HG02610 (cell line): Measurements from ENCODE around the gene TF.

Experiments used
- ATAC-seq: cut with Tn5 transposase; IDR thresholded peaks from one replicate; pipeline ENCODE4 v1.9.1; 2021; ENCODE audit warnings: mild to moderate bottlenecking, moderate library complexity; ENCODE audit not compliant: unreplicated experiment

TF gene

DNA sequence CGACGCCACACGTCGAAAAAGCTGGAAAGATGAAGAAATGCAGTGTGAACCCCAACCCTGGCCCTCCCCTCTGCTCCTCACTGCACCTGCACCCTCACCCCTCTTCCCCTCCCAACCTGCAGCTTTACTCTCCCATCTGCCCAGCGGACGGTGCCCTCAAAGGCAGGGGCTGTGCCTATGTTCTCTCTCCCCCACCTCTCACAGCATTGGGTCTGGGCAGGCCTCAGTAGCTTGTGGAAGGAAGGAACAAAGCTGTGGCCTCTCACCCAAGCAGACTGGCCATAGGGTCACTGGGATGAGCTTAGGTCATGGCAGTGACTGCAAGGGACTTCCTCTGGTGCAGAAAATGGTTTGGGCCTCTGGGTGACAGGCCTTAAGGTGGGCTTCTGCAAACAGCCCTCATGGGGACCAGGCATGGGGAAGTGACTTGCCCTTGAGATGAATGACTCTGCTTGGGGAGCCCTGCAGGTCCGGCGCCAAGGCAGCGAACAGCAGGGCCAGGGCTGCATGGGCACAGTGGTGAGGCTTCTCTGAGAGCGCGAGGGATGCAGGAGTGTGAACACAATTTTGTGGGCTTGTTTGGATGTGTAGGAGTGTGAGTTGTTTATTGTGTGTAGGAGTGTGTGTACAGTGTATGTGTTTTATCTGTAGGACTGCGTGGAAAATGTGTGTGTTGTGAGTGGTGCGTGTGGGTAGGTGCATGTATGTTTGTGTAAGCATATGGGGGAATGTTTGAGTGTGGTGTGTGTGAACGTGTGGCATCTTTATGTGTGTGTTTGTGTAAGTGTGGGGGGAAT is 88.6 kb downstream of the TF start:
- no peak for ATAC-seq

DNA sequence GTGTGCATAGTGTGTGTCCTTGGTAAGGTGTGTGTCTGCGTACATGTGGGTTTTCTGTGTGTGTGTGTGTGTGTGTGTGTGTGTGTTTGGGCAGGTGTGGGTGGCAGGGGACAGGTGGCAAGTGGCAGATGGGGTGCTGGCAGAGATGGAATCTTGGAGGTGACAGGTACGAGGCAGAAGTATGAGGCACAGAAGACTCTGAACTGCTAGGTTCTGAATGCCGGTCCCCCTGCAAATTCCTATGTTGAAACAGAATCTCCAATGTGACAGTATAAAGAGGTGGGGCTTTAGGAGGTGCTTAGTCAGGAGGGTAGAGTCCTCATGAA is 89.2 kb downstream of the TF start:
- no peak for ATAC-seq

DNA sequence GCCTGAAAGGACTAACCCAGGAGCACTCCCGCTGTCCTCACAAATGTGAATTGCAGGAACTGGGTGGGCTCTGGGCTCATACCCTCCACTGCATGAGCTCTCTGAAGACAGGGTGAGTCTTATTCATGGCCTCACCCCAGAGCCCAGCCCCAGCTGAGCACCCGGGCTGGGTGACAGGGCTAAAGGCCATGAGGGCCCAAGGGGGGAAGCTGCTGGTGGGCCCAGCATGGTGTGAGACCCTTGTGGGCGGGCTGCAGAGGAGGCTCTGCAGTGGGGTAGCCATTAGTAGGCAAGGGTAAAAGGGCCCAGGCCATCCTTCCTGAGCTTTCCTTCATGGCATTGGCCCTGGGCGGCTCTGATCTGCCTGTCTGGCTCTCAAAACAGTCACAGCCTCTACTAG is 89.8 kb downstream of the TF start:
- no peak for ATAC-seq

DNA sequence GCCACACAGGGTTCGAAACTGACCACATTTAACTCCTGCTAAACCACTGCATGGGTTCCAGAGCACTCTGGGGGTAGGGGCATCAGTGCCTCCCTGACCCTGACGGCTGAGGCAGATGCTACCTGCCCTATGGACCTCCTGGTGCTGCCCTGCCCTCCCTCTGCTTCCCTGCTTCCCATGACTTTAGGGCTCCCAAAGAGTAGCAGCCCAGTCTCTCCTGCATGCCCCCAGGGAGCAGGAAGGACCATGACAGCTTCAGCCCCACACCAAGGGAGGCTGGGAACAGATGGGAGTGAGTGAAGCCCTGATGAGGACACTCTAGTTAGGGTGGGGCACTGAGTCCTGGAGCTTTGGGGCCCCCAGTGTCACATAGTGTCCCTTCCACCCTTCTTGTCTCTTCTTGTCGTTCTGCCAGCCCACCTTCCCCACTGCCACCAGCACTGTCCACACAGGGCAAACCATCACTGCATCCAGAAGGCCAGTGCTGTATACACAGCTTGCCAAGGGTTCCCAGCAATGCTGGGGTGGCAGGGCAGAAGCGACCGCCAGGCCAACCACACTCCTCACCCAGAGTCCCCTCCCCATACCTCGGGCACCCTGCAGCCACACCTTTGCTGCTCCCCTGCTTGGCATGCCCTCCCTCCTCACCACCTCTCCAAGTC is 90.4 kb downstream of the TF start:
- no peak for ATAC-seq

DNA sequence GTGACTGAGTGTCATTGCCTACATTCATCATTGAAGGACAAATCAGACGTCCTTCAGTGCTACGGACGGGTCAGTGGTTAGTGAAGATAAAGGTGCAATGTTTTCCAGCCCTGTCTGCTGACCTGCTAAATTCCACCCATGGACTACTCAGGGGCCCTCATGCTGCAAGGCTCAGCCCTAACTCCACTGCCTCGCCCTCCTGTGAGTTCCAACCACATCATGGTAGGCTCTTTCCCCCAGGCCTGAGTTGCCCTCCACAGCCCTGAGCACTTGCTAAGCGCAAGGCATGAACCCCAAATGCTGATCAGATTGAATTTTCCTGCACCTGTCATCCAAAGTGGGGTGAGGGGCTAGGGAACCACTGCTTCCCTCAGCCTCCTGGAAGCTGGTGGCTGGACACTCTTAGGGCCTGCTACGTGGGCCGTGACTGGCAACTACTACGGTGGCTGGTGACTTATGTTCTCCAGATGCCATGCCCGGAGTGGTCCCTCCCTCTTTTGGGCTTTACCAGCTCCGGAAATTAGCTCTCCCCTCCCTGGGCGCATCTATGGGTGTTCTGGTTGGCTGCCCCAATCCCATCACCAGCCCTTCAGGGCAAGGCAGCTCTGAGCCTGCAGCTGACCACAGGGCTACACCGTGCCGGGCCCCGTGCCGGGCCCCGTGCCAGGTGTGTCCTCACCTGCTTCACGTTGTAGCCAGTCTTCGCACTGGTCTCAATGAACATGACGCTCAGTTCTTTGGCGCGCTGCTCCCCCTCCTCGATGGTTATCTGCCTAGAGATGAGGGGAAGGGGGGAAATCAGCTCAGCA is 91.5 kb downstream of the TF start:
- no peak for ATAC-seq

DNA sequence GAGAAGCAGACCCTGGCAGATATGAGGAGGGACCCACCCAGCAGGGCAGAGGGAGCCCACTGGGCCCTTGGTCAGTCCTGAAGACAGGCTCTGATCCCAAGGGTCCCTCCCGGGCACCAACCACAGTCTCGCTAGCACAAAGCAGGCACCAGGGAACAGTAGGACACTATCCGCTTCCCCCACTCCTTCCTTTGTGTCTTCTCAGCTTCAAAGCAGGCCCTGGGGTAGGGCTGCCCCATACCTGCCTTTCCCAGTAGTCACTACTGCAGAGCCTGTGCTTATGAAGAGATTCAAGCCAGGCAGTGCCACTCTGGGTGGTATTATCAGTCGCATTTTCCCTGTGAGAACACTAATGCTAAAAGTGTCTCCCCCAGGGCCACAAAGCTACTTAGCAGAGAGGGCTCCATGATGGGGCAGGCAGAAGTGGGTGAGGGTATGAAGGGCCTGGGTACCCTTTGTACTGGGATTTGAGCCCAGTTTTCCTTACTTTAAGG is 92.2 kb downstream of the TF start:
- no peak for ATAC-seq

DNA sequence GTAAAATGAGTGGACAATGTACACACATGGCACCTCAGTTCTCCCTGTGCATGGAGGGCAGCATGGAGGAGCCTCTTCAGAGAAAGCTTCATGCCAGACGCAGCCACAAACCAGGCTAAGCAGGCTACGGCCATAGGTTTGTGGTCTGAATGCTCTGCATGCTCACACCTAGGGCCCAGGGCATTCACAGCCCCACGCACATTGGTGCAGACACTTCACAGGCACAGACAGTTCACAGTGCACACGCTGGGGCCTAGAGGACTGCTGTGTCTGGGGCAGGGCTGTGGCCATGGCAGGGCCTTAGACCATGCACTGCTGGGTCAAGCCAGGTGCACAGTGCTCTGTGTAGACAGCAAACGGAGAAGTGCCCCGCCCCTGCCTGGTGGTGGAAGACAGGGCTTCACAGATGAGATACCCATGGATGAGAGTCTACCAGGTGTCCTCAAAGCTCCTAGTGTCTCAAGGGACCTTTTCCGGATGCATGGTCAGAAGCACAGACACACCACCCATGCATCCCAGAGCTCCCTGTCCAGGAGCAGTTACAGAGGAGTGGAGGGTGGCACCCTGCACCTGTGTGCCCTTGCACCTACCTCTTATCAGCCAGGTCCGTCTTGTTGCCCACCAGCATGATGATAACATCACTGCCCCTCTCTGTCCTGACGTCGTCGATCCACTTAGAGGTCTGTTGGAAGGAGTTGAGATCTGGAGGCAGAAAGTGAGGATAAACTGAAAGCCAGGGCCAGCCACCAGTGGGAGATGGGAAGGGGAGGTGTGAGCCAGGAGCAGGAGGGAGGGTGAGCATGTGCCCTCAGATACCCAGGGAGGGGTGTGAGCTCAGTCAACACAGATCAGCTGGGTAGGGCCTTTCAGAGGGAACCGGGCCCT is 93.0 kb downstream of the TF start:
- ATAC-seq = no peak

DNA sequence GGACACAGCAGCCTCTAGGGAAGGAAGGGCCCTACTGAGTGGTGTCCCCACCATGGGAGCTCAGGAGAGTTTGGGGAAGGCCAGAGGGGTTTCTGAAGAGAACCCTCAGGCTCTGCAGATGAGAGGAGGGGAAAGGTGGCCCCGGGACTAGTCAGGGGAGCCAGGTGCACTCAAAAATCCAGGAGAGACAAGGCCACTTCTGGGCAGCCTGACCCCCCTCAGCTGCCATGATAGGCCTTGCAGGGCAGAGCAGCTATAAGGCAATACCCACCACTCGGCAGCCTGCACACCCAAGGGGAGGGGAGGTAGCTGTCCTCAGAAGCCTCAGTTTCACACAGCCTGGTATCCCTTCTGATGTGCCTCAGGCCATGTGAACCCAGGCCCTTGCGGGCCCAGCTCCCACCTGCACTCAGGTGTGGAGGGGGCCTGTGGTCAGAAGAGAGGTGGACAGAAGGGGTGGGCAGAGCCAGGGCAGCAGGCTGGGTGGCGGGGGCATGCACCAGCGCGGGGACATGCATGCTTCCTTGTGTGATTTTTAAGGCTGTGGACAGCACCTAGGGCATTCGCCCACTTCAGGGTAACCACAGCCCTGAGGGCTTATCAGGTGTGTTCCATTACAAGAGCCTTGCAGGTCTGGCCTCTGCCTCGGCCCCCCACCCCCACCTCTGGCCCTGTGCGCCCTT is 94.0 kb downstream of the TF start:
- no peak for ATAC-seq

DNA sequence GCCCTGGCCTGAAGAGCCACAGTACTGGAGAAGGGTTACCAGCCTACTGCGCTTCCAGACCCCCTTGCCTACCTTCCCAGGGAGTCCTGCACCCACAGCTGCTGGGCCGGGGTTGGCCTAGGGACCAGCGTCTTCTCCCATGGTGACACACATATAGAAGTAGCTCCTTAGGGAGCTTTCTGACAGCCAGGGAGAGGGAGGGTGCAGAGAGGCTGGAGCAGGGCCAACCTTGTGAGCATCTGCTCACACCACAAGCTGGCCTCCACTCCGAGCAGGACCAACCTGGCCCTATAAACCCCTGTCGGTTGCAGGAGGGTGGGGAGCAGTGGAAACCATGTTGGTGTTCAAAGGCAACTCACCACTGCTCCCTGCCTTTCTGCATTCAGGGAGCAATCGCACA is 94.6 kb downstream of the TF start:
- no peak for ATAC-seq

DNA sequence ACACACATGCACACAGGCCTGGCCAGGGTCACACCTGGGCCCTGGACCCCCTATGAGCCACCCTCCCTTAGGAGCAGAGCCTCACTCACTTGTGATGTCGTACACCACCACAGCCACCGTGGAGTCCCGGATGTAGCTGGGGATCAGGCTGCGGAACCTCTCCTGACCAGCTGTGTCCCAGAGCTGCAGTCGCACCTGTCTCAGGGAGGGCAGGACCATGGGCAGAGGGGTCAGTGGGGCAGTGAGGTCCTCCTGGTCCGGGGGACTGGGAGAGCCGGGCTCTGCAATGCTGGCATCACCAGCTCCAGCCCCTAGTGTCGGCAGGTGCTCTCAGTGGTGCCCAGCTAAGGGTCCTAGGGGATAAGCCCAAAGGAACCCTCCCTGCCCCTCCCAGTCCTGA is 95.0 kb downstream of the TF start:
- no peak for ATAC-seq

DNA sequence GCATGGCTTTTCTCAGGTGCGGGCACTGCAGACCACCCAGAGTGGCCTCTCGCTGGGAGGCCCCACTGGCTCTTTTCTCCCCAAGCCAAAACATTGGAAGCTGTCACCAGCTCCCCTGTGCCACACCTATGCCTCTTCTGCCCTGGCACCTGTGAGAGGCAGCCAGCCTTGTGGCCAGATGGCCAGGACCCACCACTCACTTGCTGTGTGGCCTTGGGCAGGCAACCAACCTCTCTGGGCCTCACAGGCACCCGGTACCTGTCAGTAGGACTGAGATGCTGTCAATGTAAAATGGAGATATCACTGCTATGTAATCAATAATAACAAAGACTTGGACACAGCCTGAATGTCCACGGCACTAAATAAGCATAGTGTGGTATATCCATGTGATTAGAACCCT is 96.0 kb downstream of the TF start:
- ATAC-seq = no peak

DNA sequence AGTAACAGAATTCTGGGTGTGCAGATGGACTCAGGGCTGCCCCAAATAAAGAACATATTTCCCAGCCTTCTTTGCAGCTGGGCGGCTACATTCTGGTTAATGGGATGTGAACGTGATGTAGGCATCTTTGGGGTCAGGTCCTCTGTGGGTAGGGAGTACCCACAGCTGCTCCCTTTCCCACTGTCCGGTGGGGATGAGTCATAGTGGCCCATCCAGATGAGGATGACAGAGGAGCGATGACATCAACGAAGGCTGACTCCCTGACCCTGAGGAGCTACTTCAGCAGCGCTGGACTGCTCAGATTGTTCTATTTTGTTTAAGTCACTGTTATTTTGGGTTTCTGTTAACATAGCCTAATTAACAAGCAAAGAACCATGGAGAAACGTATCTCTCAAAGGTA is 97.4 kb downstream of the TF start:
- ATAC-seq = no peak

DNA sequence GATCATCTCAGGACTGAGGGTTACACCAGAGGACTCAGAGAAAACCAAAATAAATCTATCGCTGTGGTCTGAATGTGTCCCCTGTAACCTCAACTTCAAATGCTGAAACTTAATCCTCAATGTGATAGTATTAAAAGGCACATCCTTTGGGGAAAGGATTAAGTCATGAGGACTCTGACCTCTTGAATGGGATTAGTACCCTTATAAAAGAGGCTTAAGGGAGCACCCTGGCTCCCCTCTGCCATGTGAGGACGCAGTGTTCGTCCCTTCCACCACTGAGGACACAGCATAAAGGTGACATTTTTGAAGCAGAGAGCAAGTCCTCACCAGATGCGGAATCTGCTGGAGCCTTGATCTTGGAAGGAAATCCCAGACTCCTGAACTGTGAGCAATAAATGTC is 98.9 kb downstream of the TF start:
- ATAC-seq = no peak
